OCI-LY3 (cell line): Measurements from ENCODE around the gene AP1S3.

ENCODE experiments used
- H2AFZ ChIP-seq: fragments of 200-600, 300-600 bp; shearing (Covaris generic); 2 replicates; pipeline ENCODE4 v1.6.0; 2014; ENCODE audit warnings: antibody characterized with exemption, low read depth, low read length
- H3K27ac ChIP-seq: fragments of 200-600, 300-600 bp; sonication (generic); 2 replicates; pipeline ENCODE4 v1.5.1; 2014; ENCODE audit warnings: mild to moderate bottlenecking, low read length, moderate library complexity, mixed read lengths
- H3K27me3 ChIP-seq: fragments of 200-600, 300-600 bp; sonication (generic); 2 replicates; pipeline ENCODE4 v1.6.1; 2014; ENCODE audit warnings: low read depth, low read length, mixed read lengths
- H3K36me3 ChIP-seq: fragments of 200-600, 300-600 bp; sonication (generic); replicated peaks from 2 replicates; pipeline ENCODE3; 2014; ENCODE audit warnings: low read depth, low read length, mixed read lengths
- H3K4me1 ChIP-seq: fragments of 300-600, 200-600 bp; sonication (generic); 2 replicates; pipeline ENCODE4 v1.6.1; 2014; ENCODE audit warnings: low read length, mixed read lengths
- H3K4me2 ChIP-seq: fragments of 200-600, 300-600 bp; sonication (generic); 2 replicates; pipeline ENCODE4 v1.6.1; 2014; ENCODE audit warnings: low read length, mixed read lengths
- H3K4me3 ChIP-seq: fragments of 300-600, 200-600 bp; sonication (generic); 2 replicates; pipeline ENCODE4 v1.5.1; 2014; ENCODE audit warnings: antibody characterized with exemption, mild to moderate bottlenecking, low read length, moderate library complexity
- H3K79me2 ChIP-seq: fragments of 300-600, 200-600 bp; shearing (Covaris generic); 2 replicates; pipeline ENCODE4 v1.6.1; 2014; ENCODE audit warnings: mild to moderate bottlenecking, low read length, mixed read lengths
- H3K9ac ChIP-seq: fragments of 300-600, 200-600 bp; shearing (Covaris generic); 2 replicates; pipeline ENCODE4 v1.6.0; 2014; ENCODE audit warnings: mild to moderate bottlenecking, low read length, moderate library complexity
- H3K9me3 ChIP-seq: fragments of 200-600, 300-600 bp; shearing (Covaris generic); 2 replicates; pipeline ENCODE4 v1.6.1; 2014; ENCODE audit warnings: low read length, mixed read lengths; ENCODE audit not compliant: insufficient read depth
- H4K20me1 ChIP-seq: fragments of 200-600, 300-600 bp; sonication (generic); 2 replicates; pipeline ENCODE4 v1.6.1; 2016; ENCODE audit warnings: low read length, mixed read lengths; ENCODE audit not compliant: insufficient read depth
- CTCF ChIP-seq: fragments of 200-600, 300-600 bp; sonication (generic); IDR thresholded peaks from 2 replicates; pipeline ENCODE4 v1.5.1; 2014; ENCODE audit warnings: antibody characterized with exemption, low read length, low read depth
- EZH2phosphoT487 ChIP-seq: fragments of 200-600 bp; shearing (Covaris generic); IDR thresholded peaks from 2 replicates; pipeline ENCODE4 v1.6.1; 2018; ENCODE audit warnings: antibody characterized with exemption, mixed run types, low read depth

Gene AP1S3

GRCh38 chr2:223760838-223761502 is 76.4 kb downstream of the AP1S3 start:
- Histone ChIP-seq H3K9me3 (no peaks in the 10 kb centered on the region), H3K4me2 (no peak overlapping the region), H3K4me3 (no peak overlapping the region), H3K27ac (no peak overlapping the region), H3K79me2 (no peaks in the 10 kb centered on the region), H3K36me3 (no peaks in the 10 kb centered on the region), H3K27me3 (no peaks in the 10 kb centered on the region), H3K4me1 (no peaks in the 10 kb centered on the region), H3K9ac (no peak overlapping the region), H4K20me1 (no peaks in the 10 kb centered on the region), H2AFZ (no peak overlapping the region)
- TF ChIP-seq EZH2phosphoT487 = no peak

DNA sequence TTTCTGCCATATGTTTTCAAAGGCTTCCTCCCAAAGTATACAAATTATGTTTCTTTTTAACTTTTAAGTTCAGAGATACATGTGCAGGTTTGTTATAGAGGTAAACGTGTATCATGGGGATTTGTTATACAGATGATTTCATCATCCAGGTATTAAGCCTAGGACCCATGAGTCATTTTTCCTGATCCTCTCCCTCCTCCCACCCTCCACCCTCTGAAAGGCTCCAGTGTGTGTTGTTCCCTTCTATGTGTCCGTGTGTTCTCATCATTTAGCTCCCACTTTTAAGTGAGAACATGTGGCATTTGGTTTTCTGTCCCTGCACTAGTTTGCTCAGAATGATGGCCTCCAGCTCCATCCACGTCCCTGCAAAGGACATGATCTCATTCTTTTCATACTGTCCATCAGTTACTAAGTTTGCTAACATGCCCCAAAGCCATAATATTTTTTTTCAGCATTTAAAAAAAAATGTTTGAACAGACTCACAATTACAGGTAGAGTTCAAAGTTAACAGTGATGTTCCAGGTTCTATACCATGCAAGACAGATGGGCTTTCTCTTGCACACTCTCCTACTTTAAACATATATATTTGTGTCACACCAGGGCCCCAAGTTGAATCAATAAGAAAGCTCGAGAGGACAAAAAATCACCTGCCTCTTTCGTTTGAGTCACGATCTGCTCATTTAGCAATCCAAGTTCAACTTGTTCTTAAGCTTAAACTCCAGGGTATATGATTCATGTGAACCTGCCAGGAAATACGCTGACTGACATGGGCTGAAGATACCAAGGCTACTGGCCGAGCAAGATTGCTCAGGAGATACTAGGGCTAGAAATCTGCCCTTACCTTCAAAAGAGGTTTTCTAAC is 77.6 kb downstream of the AP1S3 start:
- no peaks in the 10 kb centered on the region for H3K4me1 ChIP-seq
- no peaks in the 10 kb centered on the region for H3K9me3 ChIP-seq
- H4K20me1 ChIP-seq = no peaks in the 10 kb centered on the region
- H3K79me2 ChIP-seq = no peaks in the 10 kb centered on the region
- no peak overlapping the region for H3K9ac ChIP-seq
- H3K27ac ChIP-seq = no peak overlapping the region
- H2AFZ ChIP-seq = no peak overlapping the region
- no peak overlapping the region for H3K4me3 ChIP-seq
- H3K27me3 ChIP-seq = no peaks in the 10 kb centered on the region
- H3K36me3 ChIP-seq = no peaks in the 10 kb centered on the region
- TF ChIP-seq CTCF (no peak), EZH2phosphoT487 (no peak)
- no peak overlapping the region for H3K4me2 ChIP-seq

GRCh38 chr2:223758131-223758840 is 79.1 kb downstream of the AP1S3 start:
- Histone ChIP-seq H3K27me3 (no peaks in the 10 kb centered on the region), H3K9ac (no peak overlapping the region), H3K4me1 (no peaks in the 10 kb centered on the region), H3K4me2 (no peak overlapping the region), H3K9me3 (no peaks in the 10 kb centered on the region), H3K36me3 (no peaks in the 10 kb centered on the region), H4K20me1 (no peaks in the 10 kb centered on the region), H2AFZ (no peak overlapping the region), H3K27ac (no peak overlapping the region), H3K4me3 (no peak overlapping the region), H3K79me2 (no peaks in the 10 kb centered on the region)
- TF ChIP-seq CTCF = no peak

- Histone ChIP-seq H3K4me1 (no peaks in the 10 kb centered on the region), H2AFZ (no peak overlapping the region), H3K9me3 (no peaks in the 10 kb centered on the region), H3K27ac (no peak overlapping the region), H3K9ac (no peak overlapping the region), H3K4me2 (no peak overlapping the region), H3K27me3 (no peaks in the 10 kb centered on the region), H3K79me2 (no peaks in the 10 kb centered on the region), H4K20me1 (no peaks in the 10 kb centered on the region), H3K4me3 (no peak overlapping the region), H3K36me3 (no peaks in the 10 kb centered on the region)
- TF ChIP-seq EZH2phosphoT487 (no peak), CTCF (no peak)
Observed at GRCh38 chr2:223753940-223754339, 83.4 kb downstream of the AP1S3 start.
